Mesendoderm (in vitro differentiated cells): Measurements from ENCODE around the gene PROSER2.
"Not testable (repeated sequence)": the region's sequence is repeated elsewhere in the genome, so short reads cannot be mapped to it uniquely, and the experiment has no call there.

ENCODE experiments used
- DNase-seq: peaks from one replicate; pipeline ENCODE4 v3.0.0; 2013
- H2AK5ac ChIP-seq: 2 replicates; pipeline ENCODE4 v1.6.1; 2013; ENCODE audit warnings: low read length, inconsistent platforms
- H2BK120ac ChIP-seq: 2 replicates; pipeline ENCODE4 v1.6.1; 2013; ENCODE audit warnings: low read depth, mild to moderate bottlenecking, low read length, moderate library complexity, mixed read lengths
- H2BK15ac ChIP-seq: replicated peaks from 2 replicates; pipeline ENCODE4 v1.6.1; 2013; ENCODE audit warnings: low read depth, mild to moderate bottlenecking, moderate library complexity
- H2BK5ac ChIP-seq: 2 replicates; pipeline ENCODE4 v1.6.1; 2013; ENCODE audit warnings: low read length, inconsistent platforms
- H3K18ac ChIP-seq: 2 replicates; pipeline ENCODE4 v1.6.1; 2013; ENCODE audit warnings: mild to moderate bottlenecking, low read length, mixed read lengths
- H3K23ac ChIP-seq: one replicate; pipeline ENCODE4 v1.6.1; 2013; ENCODE audit warnings: low read length
- H3K27ac ChIP-seq: 2 replicates; pipeline ENCODE4 v1.5.1; 2013; ENCODE audit warnings: low read depth, mild to moderate bottlenecking, inconsistent platforms, low read length, moderate library complexity
- H3K27me3 ChIP-seq: 2 replicates; pipeline ENCODE4 v1.6.1; 2013; ENCODE audit warnings: low read length, control low read depth, mild to moderate bottlenecking, inconsistent platforms; ENCODE audit not compliant: insufficient read depth, poor library complexity
- H3K36me3 ChIP-seq: 2 replicates; pipeline ENCODE4 v1.6.1; 2013; ENCODE audit warnings: low read length, inconsistent platforms; ENCODE audit not compliant: control insufficient read depth, insufficient read depth
- H3K4ac ChIP-seq: one replicate; pipeline ENCODE4 v1.6.1; 2013; ENCODE audit warnings: low read depth, mild to moderate bottlenecking, low read length, moderate library complexity
- H3K4me1 ChIP-seq: 2 replicates; pipeline ENCODE4 v1.6.1; 2013; ENCODE audit warnings: low read depth, low read length, inconsistent platforms; ENCODE audit not compliant: control insufficient read depth
- H3K4me2 ChIP-seq: 2 replicates; pipeline ENCODE4 v1.6.1; 2013; ENCODE audit warnings: low read length
- H3K4me3 ChIP-seq: 2 replicates; pipeline ENCODE4 v1.5.1; 2013; ENCODE audit warnings: mild to moderate bottlenecking, low read length
- H3K56ac ChIP-seq: one replicate; pipeline ENCODE4 v1.6.1; 2013; ENCODE audit warnings: low read length
- H3K79me1 ChIP-seq: 2 replicates; pipeline ENCODE4 v1.6.1; 2013; ENCODE audit warnings: low read length, inconsistent platforms
- H3K79me2 ChIP-seq: 2 replicates; pipeline ENCODE4 v1.6.1; 2013; ENCODE audit warnings: mild to moderate bottlenecking, low read length; ENCODE audit not compliant: control insufficient read depth, insufficient read depth
- H3K9ac ChIP-seq: 2 replicates; pipeline ENCODE4 v1.6.1; 2013; ENCODE audit warnings: low read length, inconsistent platforms
- H4K5ac ChIP-seq: one replicate; pipeline ENCODE4 v1.6.1; 2013; ENCODE audit warnings: low read length
- H4K8ac ChIP-seq: one replicate; pipeline ENCODE4 v1.6.1; 2013; ENCODE audit warnings: low read depth, mild to moderate bottlenecking, control low read depth, low read length, moderate library complexity
- WGBS: extraction: QIAGEN DNeasy Blood & Tissue Kit; methylation state at CpG from one replicate; pipeline ENCODE4 v1.1.7; 2013; ENCODE audit warnings: low lambda C conversion rate, missing lambda C conversion rate; ENCODE audit not compliant: insufficient coverage; ENCODE audit errors: extremely low coverage; 5-methylcytosine and 5-hydroxymethylcytosine counted together

Gene PROSER2

GRCh38 chr10:11885437-11886137 lies 62.4 kb downstream of the PROSER2 start:
- no peak overlapping the region for H3K56ac ChIP-seq
- WGBS = no CpG with 5 or more reads among the region's 13 CpGs
- no peaks in the 10 kb centered on the region for H3K36me3 ChIP-seq

GRCh38 chr10:11886138-11886474 lies 63.0 kb downstream of the PROSER2 start:
- Histone ChIP-seq H2BK5ac (no peak overlapping the region), H3K79me2 (no peaks in the 10 kb centered on the region), H2AK5ac (no peak overlapping the region), H3K4me1 (no peaks in the 10 kb centered on the region), H3K4ac (no peak overlapping the region), H4K5ac (no peak overlapping the region), H3K23ac (no peak overlapping the region), H3K18ac (no peak overlapping the region), H3K36me3 (no peaks in the 10 kb centered on the region), H3K79me1 (no peaks in the 10 kb centered on the region), H2BK120ac (no peak overlapping the region), H3K4me3 (no peak overlapping the region), H3K27me3 (no peaks in the 10 kb centered on the region), H4K8ac (no peak overlapping the region), H3K27ac (no peak overlapping the region), H3K56ac (no peak overlapping the region), H3K9ac (no peak overlapping the region), H2BK15ac (no peak overlapping the region), H3K4me2 (no peak overlapping the region)
- WGBS = no CpG with 5 or more reads among the region's 6 CpGs
- DNase-seq = no peak

More at GRCh38 chr10:11885437-11886137, 62.4 kb downstream of the PROSER2 start:
- DNase-seq = no peak
- Histone ChIP-seq H4K5ac (no peak overlapping the region), H3K9ac (no peak overlapping the region), H2BK120ac (no peak overlapping the region), H4K8ac (no peak overlapping the region), H3K4me1 (no peaks in the 10 kb centered on the region), H3K4ac (no peak overlapping the region), H3K4me2 (no peak overlapping the region), H3K18ac (no peak overlapping the region), H3K79me2 (no peaks in the 10 kb centered on the region), H3K79me1 (no peaks in the 10 kb centered on the region), H2BK5ac (no peak overlapping the region), H3K4me3 (no peak overlapping the region), H2AK5ac (no peak overlapping the region), H2BK15ac (no peak overlapping the region), H3K27ac (no peak overlapping the region), H3K27me3 (no peaks in the 10 kb centered on the region), H3K23ac (no peak overlapping the region)

GRCh38 chr10:11886851-11887250 lies 63.7 kb downstream of the PROSER2 start:
- Histone ChIP-seq H3K36me3 (no peaks in the 10 kb centered on the region), H2AK5ac (no peak overlapping the region), H2BK120ac (no peak overlapping the region), H3K23ac (no peak overlapping the region), H3K27me3 (no peaks in the 10 kb centered on the region), H4K5ac (no peak overlapping the region), H2BK5ac (no peak overlapping the region), H3K4me1 (no peaks in the 10 kb centered on the region), H3K27ac (no peak overlapping the region), H3K9ac (no peak overlapping the region), H3K18ac (no peak overlapping the region), H3K56ac (no peak overlapping the region), H4K8ac (no peak overlapping the region), H3K4ac (no peak overlapping the region), H3K79me1 (no peaks in the 10 kb centered on the region), H3K79me2 (no peaks in the 10 kb centered on the region), H3K4me2 (no peak overlapping the region), H2BK15ac (no peak overlapping the region), H3K4me3 (no peak overlapping the region)
- DNase-seq = no peak
- no CpG with 5 or more reads among the region's 12 CpGs for WGBS

GRCh38 chr10:11887381-11888227 lies 64.4 kb downstream of the PROSER2 start:
- Histone ChIP-seq H3K27me3 (no peaks in the 10 kb centered on the region), H3K56ac (no peak overlapping the region), H3K4me3 (no peak overlapping the region), H2AK5ac (no peak overlapping the region), H3K9ac (no peak overlapping the region), H3K4me2 (no peak overlapping the region), H3K27ac (no peak overlapping the region), H2BK5ac (no peak overlapping the region), H2BK15ac (no peak overlapping the region), H3K18ac (no peak overlapping the region), H3K4ac (no peak overlapping the region), H3K4me1 (no peaks in the 10 kb centered on the region), H3K79me1 (no peaks in the 10 kb centered on the region), H3K23ac (no peak overlapping the region), H3K79me2 (no peaks in the 10 kb centered on the region), H4K8ac (no peak overlapping the region), H3K36me3 (no peaks in the 10 kb centered on the region), H4K5ac (no peak overlapping the region), H2BK120ac (no peak overlapping the region)
- DNase-seq = no peak
- WGBS = no CpG with 5 or more reads among the region's 16 CpGs

GRCh38 chr10:11889263-11889662 lies 66.1 kb downstream of the PROSER2 start:
- H3K27me3 ChIP-seq, H2BK120ac ChIP-seq, H3K4me3 ChIP-seq, H3K36me3 ChIP-seq, H4K8ac ChIP-seq, H2AK5ac ChIP-seq, H3K56ac ChIP-seq, H3K4ac ChIP-seq, H2BK15ac ChIP-seq, H3K79me2 ChIP-seq, H3K79me1 ChIP-seq, H3K4me1 ChIP-seq, H4K5ac ChIP-seq, H3K27ac ChIP-seq, H3K9ac ChIP-seq, H3K18ac ChIP-seq, H2BK5ac ChIP-seq, H3K4me2 ChIP-seq, H3K23ac ChIP-seq, DNase-seq: not testable (repeated sequence)
- WGBS = no CpG with 5 or more reads among the region's 8 CpGs
